ENCODE data around the gene FAM13B.

DNA sequence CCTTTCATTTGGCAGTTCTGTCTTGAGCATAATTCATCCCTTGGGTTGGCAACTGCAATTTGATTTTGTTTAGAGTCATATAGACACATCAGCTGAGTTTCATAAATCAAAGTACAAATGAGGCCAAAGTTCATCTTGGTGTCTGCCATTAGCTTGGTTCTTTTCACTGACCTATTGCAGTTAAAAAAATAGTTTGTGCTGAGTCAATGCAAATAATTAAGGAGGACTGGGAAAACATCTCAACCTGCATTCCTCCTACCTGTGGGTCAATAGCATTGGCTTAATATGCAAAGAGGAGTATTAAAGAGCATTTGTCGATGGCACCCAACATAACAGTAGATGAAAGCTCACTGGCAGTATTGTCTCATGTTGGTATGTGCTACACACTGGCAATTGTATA, 142.0 kb downstream of the FAM13B start:
- TF ChIP-seq, protein P1, sequence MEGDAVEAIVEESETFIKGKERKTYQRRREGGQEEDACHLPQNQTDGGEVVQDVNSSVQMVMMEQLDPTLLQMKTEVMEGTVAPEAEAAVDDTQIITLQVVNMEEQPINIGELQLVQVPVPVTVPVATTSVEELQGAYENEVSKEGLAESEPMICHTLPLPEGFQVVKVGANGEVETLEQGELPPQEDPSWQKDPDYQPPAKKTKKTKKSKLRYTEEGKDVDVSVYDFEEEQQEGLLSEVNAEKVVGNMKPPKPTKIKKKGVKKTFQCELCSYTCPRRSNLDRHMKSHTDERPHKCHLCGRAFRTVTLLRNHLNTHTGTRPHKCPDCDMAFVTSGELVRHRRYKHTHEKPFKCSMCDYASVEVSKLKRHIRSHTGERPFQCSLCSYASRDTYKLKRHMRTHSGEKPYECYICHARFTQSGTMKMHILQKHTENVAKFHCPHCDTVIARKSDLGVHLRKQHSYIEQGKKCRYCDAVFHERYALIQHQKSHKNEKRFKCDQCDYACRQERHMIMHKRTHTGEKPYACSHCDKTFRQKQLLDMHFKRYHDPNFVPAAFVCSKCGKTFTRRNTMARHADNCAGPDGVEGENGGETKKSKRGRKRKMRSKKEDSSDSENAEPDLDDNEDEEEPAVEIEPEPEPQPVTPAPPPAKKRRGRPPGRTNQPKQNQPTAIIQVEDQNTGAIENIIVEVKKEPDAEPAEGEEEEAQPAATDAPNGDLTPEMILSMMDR (IDR thresholded peaks at IDR 0.05; ENCODE audit: insufficient read depth, low read length, poor library complexity, severe bottlenecking) = no peak
- TF ChIP-seq EZH2phosphoT487 (conservative IDR thresholded peaks at IDR 0.05; ENCODE audit: low read length) = no peak

Measured in SU-DHL-6 (cell line).